Ovary (tissue), 9 donors: Measurements from ENCODE around the gene TC2N. TPM values are rescaled to one million over a fixed set of nuclear protein-coding genes. Genes with fewer than 3 reads are reported as not detected.
"Not testable (repeated sequence)": the region's sequence is repeated elsewhere in the genome, so short reads cannot be mapped to it uniquely, and the experiment has no call there.

Source experiments
- DNase-seq, 5 donors: peaks; one replicate each; pipeline ENCODE4 v3.0.0-alpha.2; 2019 to 2020
- H3K27ac ChIP-seq, 2 donors: fragments of 200-600 bp; one replicate each; pipeline versions ENCODE4 v1.5.1 to v1.8.0; 2019 to 2022
- H3K27me3 ChIP-seq: fragments of 200-600 bp; one replicate; pipeline ENCODE4 v1.8.0; 2022
- H3K36me3 ChIP-seq: fragments of 200-600 bp; sonication (generic); one replicate; pipeline ENCODE4 v1.5.1; 2019
- H3K4me1 ChIP-seq: one replicate; pipeline ENCODE4 v1.8.1; 2013; ENCODE audit warnings: mild to moderate bottlenecking, moderate library complexity; ENCODE audit not compliant: insufficient read depth
- H3K4me3 ChIP-seq: fragments of 200-600 bp; sonication (generic); one replicate; pipeline ENCODE4 v1.5.1; 2017
- H3K9me3 ChIP-seq, 2 donors: fragments of 200-600 bp in 1 of 2; sonication (generic) in 1 of 2; one replicate each; pipeline versions ENCODE4 v1.5.1 to v1.8.1; 2013 to 2019; ENCODE audit warnings: mild to moderate bottlenecking in 1 of 2, moderate library complexity in 1 of 2
- EP300 ChIP-seq: sonication (generic); formaldehyde crosslinking; IDR thresholded peaks from one replicate; pipeline ENCODE4 v1.6.1; 2017; ENCODE audit warnings: antibody characterized with exemption
- POLR2A ChIP-seq: fragments of 450-650 bp; IDR thresholded peaks from one replicate; pipeline ENCODE4 v1.6.1; 2017; ENCODE audit warnings: antibody characterized with exemption, mild to moderate bottlenecking, moderate library complexity
- WGBS, 3 donors: extraction: QIAGEN DNeasy Blood & Tissue Kit in 1 of 3; methylation state at CpG; one replicate each; pipeline versions ENCODE4 v1.1.5 to v1.1.7; 2013 to 2017; 5-methylcytosine and 5-hydroxymethylcytosine counted together
- intact Hi-C, 4 donors: fragments of 100-400 bp; cut with DNase I; formaldehyde crosslinking; loops; one replicate each; pipeline versions ENCODE4 v1.11.0 to v1.15.1; 2022 to 2023
- polyA plus RNA-seq, 2 donors: library from polyadenylated mRNA; stranded (reverse); fragments of 200-250 nt in 1 of 2; fragments of 350-450 nt in 1 of 2; fragmentation: Illumina TruSeq in 1 of 2; extraction: RNeasy Lipid Tissue Mini Kit (QIAGEN cat#74804) in 1 of 2; gene quantifications; one replicate each; pipeline ENCODE4 v1.2.3, GENCODE V29; 2013 to 2014
- total RNA-seq, 7 donors: library from RNA; depleted of rRNA in 2 of 7; stranded (reverse); fragments of >200 nt in 2 of 7; fragmentation: NEBNext Ultra II Directional in 3 of 7; extraction: Animal tissue kit (Norgen Biotek cat#: 25700) in 3 of 7; gene quantifications; one replicate each; pipeline versions ENCODE4 v1.1.0 to v1.2.4, GENCODE V29; 2016 to 2023
- TF ChIP-seq, protein P1 (sequence below), 3 donors: fragments of 450-650 bp in 2 of 3; fragments of 200-600 bp in 1 of 3; IDR thresholded peaks; one replicate each; pipeline versions ENCODE4 v1.5.1 to v1.8.0; 2016 to 2022; ENCODE audit warnings: antibody characterized with exemption in 3 of 3, mild to moderate bottlenecking in 1 of 3
- donor health status: DM: no; HTN: no; CAD: no; lungs with moderate emphysema.
- donor health status: DM: no; HTN: no; CAD: no.
- donor health status: Bipolar disorder and iron deficiency.
- donor health status: DM: yes; HTN: yes; CAD: no.
- donor health status: DM: no; HTN: no; CAD: no.
- donor health status: DM: yes; HTN: yes; CAD: no.

TC2N gene
- total and polyA plus RNA-seq, 9 donors, result 2.2 to 81.7 (median 12.4) TPM

DNA sequence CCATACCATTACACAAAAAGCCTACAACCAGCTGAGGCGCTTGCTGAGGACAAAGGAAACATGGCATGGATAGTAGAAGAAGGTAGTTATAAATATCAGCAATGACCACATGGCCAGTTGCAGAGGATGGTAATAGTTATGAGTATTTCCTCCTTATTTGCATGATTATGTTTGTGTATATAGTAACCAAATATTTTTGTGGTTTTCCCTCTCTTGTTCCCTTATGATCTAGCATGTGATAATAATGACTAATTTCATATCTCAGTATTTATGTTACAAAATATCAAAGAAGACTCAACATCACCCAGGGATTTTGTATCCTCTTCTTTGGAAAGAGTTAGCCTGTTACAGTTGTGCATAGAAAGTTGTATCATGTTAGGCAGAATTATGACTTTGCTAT is 122.0 kb downstream of the TC2N start:
- 81 to 91% (median 91%) methylated on average over 1 of the region's 1 CpG for WGBS, 3 donors
- TF ChIP-seq POLR2A, result no peak
- TF ChIP-seq, protein P1, sequence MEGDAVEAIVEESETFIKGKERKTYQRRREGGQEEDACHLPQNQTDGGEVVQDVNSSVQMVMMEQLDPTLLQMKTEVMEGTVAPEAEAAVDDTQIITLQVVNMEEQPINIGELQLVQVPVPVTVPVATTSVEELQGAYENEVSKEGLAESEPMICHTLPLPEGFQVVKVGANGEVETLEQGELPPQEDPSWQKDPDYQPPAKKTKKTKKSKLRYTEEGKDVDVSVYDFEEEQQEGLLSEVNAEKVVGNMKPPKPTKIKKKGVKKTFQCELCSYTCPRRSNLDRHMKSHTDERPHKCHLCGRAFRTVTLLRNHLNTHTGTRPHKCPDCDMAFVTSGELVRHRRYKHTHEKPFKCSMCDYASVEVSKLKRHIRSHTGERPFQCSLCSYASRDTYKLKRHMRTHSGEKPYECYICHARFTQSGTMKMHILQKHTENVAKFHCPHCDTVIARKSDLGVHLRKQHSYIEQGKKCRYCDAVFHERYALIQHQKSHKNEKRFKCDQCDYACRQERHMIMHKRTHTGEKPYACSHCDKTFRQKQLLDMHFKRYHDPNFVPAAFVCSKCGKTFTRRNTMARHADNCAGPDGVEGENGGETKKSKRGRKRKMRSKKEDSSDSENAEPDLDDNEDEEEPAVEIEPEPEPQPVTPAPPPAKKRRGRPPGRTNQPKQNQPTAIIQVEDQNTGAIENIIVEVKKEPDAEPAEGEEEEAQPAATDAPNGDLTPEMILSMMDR (IDR thresholded peaks at IDR 0.05), result no peak
- Histone ChIP-seq H3K4me3 (no peak overlapping the region), H3K27me3 (no peaks in the 10 kb centered on the region), H3K9me3 (no peaks in the 10 kb centered on the region), H3K4me1 (no peaks in the 10 kb centered on the region), H3K36me3 (no peaks in the 10 kb centered on the region), H3K27ac (no peak overlapping the region)
- intact Hi-C loops, result no loop called here
- DNase-seq, result no peak

DNA sequence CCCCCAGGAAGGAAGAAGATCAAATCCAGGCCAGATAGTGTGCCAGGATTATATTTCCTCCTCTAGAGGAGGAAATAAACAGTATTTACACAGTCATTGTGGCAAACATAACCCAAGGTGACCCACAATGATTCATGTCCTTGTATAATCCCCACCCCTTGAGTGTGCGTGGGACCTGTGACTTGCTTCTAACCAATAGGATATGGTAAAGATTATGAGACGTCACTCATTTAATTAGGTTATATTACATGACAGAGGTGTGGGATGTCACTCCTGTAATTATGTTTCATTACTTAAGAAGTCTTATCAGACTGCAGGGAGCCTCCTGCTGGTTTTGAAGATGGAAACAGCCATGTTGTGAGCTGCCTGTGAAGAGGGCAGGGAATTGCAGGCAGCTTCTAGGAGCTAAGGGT is 123.3 kb downstream of the TC2N start:
- Histone ChIP-seq H3K4me1 (no peaks in the 10 kb centered on the region), H3K9me3 (no peaks in the 10 kb centered on the region), H3K36me3 (no peaks in the 10 kb centered on the region), H3K27ac (no peak overlapping the region), H3K4me3 (no peak overlapping the region), H3K27me3 (no peaks in the 10 kb centered on the region)
- no peak for DNase-seq
- WGBS, 3 donors, result 89 to 93% (median 90%) methylated on average over 2 of the region's 2 CpGs
- TF ChIP-seq POLR2A (no peak), EP300 (no peak)
- TF ChIP-seq, protein P1 (IDR thresholded peaks at IDR 0.05), result no peak
- intact Hi-C loops, result no loop called here

DNA sequence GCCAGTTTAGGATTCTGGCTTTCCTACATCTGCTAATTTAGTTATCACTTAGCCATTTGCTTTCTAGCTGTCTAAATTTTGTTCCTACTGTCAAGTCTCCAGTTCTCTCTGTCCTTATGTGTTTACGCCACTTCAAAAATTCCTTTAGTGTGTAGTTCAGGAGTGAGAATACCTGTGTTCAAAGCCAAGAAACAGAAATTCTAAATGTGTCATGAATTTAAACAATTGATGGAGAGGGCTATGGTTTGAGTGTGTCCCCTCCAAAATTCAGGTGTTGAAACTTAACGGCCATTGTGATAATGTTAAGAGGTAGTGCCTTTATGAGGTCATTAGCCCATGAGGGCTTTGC is 124.1 kb downstream of the TC2N start:
- Histone ChIP-seq H3K36me3 (no peaks in the 10 kb centered on the region), H3K27ac (no peak overlapping the region), H3K4me1 (no peaks in the 10 kb centered on the region), H3K4me3 (no peak overlapping the region), H3K9me3 (no peaks in the 10 kb centered on the region), H3K27me3 (no peaks in the 10 kb centered on the region)
- no peak for DNase-seq
- TF ChIP-seq EP300, result no peak
- no peak for TF ChIP-seq POLR2A
- TF ChIP-seq, protein P1 (IDR thresholded peaks at IDR 0.05), result no peak
- WGBS, 3 donors, result 86 to 94% (median 93%) methylated on average over 2 of the region's 2 CpGs
- intact Hi-C loops, result no loop called here

DNA sequence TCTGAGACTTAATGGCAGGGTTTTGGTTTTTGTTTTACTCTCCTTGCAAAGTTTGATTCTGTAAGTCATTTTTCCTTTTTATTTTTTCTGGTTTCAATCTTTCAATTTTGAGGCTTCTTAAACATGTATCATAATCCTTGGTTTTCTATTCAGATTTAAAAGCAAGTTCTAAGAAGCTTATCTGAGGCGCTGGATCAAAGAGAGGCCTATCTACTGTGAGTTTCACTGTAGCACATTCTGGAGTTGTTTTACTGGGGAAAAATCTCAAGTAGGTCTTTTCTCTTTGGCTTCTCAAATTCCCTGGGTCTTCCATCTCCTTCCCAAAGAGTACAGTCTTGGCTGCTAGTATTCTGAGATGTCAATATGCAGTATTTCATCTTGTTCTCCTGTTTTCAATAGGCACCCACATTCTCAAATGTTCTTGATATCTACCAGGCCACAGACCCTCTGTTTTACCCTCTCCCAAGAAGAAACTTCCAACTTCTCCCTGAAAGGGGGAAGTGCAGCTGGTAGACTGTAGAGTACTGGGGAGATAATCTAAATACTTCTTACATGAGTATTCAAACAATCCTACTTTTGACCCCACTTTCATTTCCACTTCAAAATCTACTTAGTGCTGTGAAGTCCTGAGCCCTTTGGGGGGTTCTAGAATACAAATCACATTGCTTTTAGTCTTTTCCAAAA is 124.6 kb downstream of the TC2N start:
- no peak for DNase-seq
- Histone ChIP-seq H3K27me3 (no peaks in the 10 kb centered on the region), H3K36me3 (no peaks in the 10 kb centered on the region), H3K4me1 (no peaks in the 10 kb centered on the region), H3K9me3 (no peaks in the 10 kb centered on the region), H3K27ac (no peak overlapping the region), H3K4me3 (no peak overlapping the region)
- intact Hi-C loops, result no loop called here
- TF ChIP-seq, protein P1 (IDR thresholded peaks at IDR 0.05), result no peak
- no peak for TF ChIP-seq POLR2A
- no peak for TF ChIP-seq EP300
- WGBS, 3 donors, result 80 to 88% (median 88%) methylated on average over 1 of the region's 1 CpG

DNA sequence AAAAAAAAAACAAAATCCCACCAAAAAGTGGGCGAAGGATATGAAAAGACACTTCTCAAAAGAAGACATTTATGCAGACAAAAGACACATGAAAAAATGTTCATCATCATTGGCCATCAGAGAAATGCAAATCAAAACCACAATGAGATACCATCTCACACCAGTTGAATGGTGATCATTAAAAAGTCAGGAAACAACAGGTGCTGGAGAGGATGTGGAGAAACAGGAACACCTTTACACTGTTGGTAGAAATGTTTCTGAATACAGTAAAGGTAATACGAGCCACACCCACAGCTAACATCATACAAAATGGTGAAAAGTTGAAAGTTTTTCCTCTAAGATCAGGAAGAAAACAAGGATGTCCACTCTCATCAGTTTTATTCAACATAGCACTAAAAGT is 127.5 kb downstream of the TC2N start:
- H3K27me3 ChIP-seq, H3K9me3 ChIP-seq, DNase-seq, H3K4me3 ChIP-seq, H3K36me3 ChIP-seq, H3K4me1 ChIP-seq, H3K27ac ChIP-seq, intact Hi-C loops: not testable (repeated sequence)
- 95 to 97% (median 96%) methylated on average over 2 of the region's 2 CpGs for WGBS, 3 donors
